ENCODE data around the gene EIPR1. TPM values are rescaled to one million over a fixed set of nuclear protein-coding genes. Genes with fewer than 3 reads are reported as not detected.

The EIPR1 gene
- total and polyA plus RNA-seq, 2 of the 13 experiments (the other 11 are each of a cell fraction or from before 2014, with no cell fraction given) = 70.0 to 96.3 TPM

DNA sequence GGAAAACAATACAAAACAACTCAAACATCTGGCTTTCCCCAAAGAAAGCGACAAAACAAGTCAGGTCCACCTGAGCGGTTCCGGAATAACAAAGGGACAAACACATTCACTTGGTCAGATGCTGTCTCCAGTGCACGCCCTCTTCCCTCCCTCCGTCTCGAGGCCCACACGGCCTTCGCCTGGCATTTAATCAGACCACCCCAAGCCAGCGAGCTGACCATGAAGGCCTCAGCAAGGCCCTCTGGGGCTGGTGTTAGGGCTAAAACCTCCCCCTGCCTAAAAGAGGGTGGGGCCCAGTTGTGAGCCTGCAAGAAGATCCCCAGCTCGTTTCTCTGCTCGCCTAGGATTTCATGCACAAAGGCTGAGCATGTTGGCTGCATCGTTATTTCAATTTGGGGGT lies 180.3 kb downstream of the EIPR1 start:
- ChIA-PET CTCF (ENCODE audit: low intra/inter-chr PET ratio, low total read pairs) (no interaction called here), POLR2A (no interaction called here)
- intact Hi-C loops (cut with micrococcal nuclease; ENCODE audit: unreplicated experiment) = no loop called here
- WGBS (ENCODE audit: low lambda C conversion rate) = 79% methylated on average over 12 of the region's 12 CpGs
- Histone ChIP-seq H3K79me2 (ENCODE audit: insufficient read depth, low read length) (no peaks in the 10 kb centered on the region), H3K36me3 (replicated peaks in 1 of 2; ENCODE audit: control insufficient read depth in 1 of 2, insufficient read depth in 2 of 2, low read length in 2 of 2) (peaks cover 8 to 50% of the 10 kb centered on the region in 2 experiments), H4K20me1 (ENCODE audit: insufficient read depth, low read length) (peaks cover 3% of the 10 kb centered on the region; the same call in 1 of the 2 replicates), H3K4me1 (ENCODE audit: insufficient read depth, low read length) (peaks cover 4% of the 10 kb centered on the region), H3K9me3 (ENCODE audit: low read length) (no peaks in the 10 kb centered on the region), H3K27ac (ENCODE audit: extremely low read length, insufficient read depth, low read length) (no peak overlapping the region), H2AFZ (ENCODE audit: low read length) (no peak overlapping the region), H3K27me3 (ENCODE audit: control insufficient read depth in 1 of 2, insufficient read depth in 2 of 2, low read length in 2 of 2) (no peaks in the 10 kb centered on the region), H3K4me2 (ENCODE audit: low read depth, low read length) (no peak overlapping the region), H3K9ac (ENCODE audit: insufficient read depth, low read depth, low read length) (no peak overlapping the region), H3K4me3 (replicated peaks in 1 of 3; ENCODE audit: insufficient read depth in 1 of 3, low read depth in 2 of 3, low read length in 3 of 3) (no peak overlapping the region)
- BruUV-seq (replicated peaks) = no TSS peak
- TF ChIP-seq MAZ (IDR thresholded peaks at IDR 0.05; ENCODE audit: borderline replicate concordance, low read depth, low read length) (no peak), MAZ (CRISPR knock-in tag; IDR thresholded peaks at IDR 0.05; ENCODE audit: low read depth) (no peak), ZNF343 (CRISPR knock-in tag; IDR thresholded peaks at IDR 0.05) (no peak), U2AF1 (optimal IDR thresholded peaks at IDR 0.05; ENCODE audit: low read depth, low read length) (no peak), MXD1 (CRISPR knock-in tag; IDR thresholded peaks at IDR 0.05) (no peak), ZNF235 (CRISPR knock-in tag; IDR thresholded peaks at IDR 0.05; ENCODE audit: borderline replicate concordance) (no peak), THAP11 (CRISPR knock-in tag; IDR thresholded peaks at IDR 0.05) (no peak), STAG1 (CRISPR knock-in tag; IDR thresholded peaks at IDR 0.05) (no peak), ZBTB34 (CRISPR knock-in tag; IDR thresholded peaks at IDR 0.05) (no peak), POGZ (CRISPR knock-in tag; IDR thresholded peaks at IDR 0.05) (no peak), TIGD3 (CRISPR knock-in tag; IDR thresholded peaks at IDR 0.05; ENCODE audit: borderline replicate concordance) (no peak), ZC3H13 (CRISPR knock-in tag; IDR thresholded peaks at IDR 0.05) (no peak), GMEB1 (CRISPR knock-in tag; IDR thresholded peaks at IDR 0.05; ENCODE audit: borderline replicate concordance) (no peak), LCORL (IDR thresholded peaks at IDR 0.05) (no peak), LCORL (CRISPR knock-in tag; IDR thresholded peaks at IDR 0.05) (no peak), NCOA1 (CRISPR knock-in tag; IDR thresholded peaks at IDR 0.05) (no peak), SETDB1 (CRISPR knock-in tag; IDR thresholded peaks at IDR 0.05; ENCODE audit: borderline replicate concordance) (no peak), NKX3-1 (CRISPR knock-in tag; IDR thresholded peaks at IDR 0.05) (no peak), TAF1 (CRISPR knock-in tag; IDR thresholded peaks at IDR 0.05) (no peak), RBAK (CRISPR knock-in tag; IDR thresholded peaks at IDR 0.05) (no peak)
- TF ChIP-seq, protein P1, sequence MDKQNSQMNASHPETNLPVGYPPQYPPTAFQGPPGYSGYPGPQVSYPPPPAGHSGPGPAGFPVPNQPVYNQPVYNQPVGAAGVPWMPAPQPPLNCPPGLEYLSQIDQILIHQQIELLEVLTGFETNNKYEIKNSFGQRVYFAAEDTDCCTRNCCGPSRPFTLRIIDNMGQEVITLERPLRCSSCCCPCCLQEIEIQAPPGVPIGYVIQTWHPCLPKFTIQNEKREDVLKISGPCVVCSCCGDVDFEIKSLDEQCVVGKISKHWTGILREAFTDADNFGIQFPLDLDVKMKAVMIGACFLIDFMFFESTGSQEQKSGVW (CRISPR knock-in tag; IDR thresholded peaks at IDR 0.05; ENCODE audit: borderline replicate concordance) = no peak
- FAIRE-seq = no peak
- in situ Hi-C loops (cut with HindIII; ENCODE audit: extremely low pct_ligation_motif_present, low pct_unique_long_range_greater_than_20kb) = no loop called here
- no peak for ATAC-seq
- no peak for DNase-seq (ENCODE audit: low spot score)

All from HepG2 (cell line).